MCF 10A (cell line): ENCODE data around the gene CD9. TPM values are rescaled to one million over a fixed set of nuclear protein-coding genes. Genes with fewer than 3 reads are reported as not detected.

Experiments used
- BruUV-seq: library from RNA; stranded (reverse); fragments of 400-500 nt; replicated peaks from 2 replicates; lab custom pipeline; 2021; lab: Mats Ljungman, UMichigan
- CTCF ChIA-PET: fragments of 300-600 bp; sonication (Branson Sonifier 250); formaldehyde crosslinking; extraction: SDS; loops from one replicate; lab custom pipeline; 2021; ENCODE audit warnings: antibody characterized with exemption, inconsistent platforms; lab: Yijun Ruan, JAX
- POLR2A ChIA-PET: fragments of 300-600, 350-650 bp; sonication (Branson Sonifier 250); formaldehyde crosslinking; extraction: SDS; loops from one replicate; lab custom pipeline; 2020; ENCODE audit warnings: antibody characterized with exemption, inconsistent platforms; lab: Yijun Ruan, JAX
- DNase-seq: peaks from one replicate; pipeline ENCODE4 v3.0.0-alpha.2; 2018; ENCODE audit not compliant: unreplicated experiment
- H3K27ac Mint-ChIP-seq: one replicate; pipeline ENCODE4 v1.8.0; 2022; ENCODE audit warnings: mild to moderate bottlenecking, low read depth, mixed read lengths; ENCODE audit not compliant: unreplicated experiment
- H3K27me3 Mint-ChIP-seq: one replicate; pipeline ENCODE4 v1.8.0; 2022; ENCODE audit warnings: mixed read lengths; ENCODE audit not compliant: insufficient read depth, unreplicated experiment
- H3K36me3 Mint-ChIP-seq: one replicate; pipeline ENCODE4 v1.8.0; 2022; ENCODE audit warnings: mild to moderate bottlenecking, moderate library complexity, mixed read lengths; ENCODE audit not compliant: insufficient read depth, unreplicated experiment
- H3K4me1 Mint-ChIP-seq: one replicate; pipeline ENCODE4 v1.8.0; 2022; ENCODE audit warnings: mixed read lengths; ENCODE audit not compliant: insufficient read depth, unreplicated experiment
- H3K4me3 Mint-ChIP-seq: one replicate; pipeline ENCODE4 v1.8.0; 2022; ENCODE audit warnings: mild to moderate bottlenecking, moderate library complexity, mixed read lengths; ENCODE audit not compliant: unreplicated experiment
- H3K9me3 Mint-ChIP-seq: one replicate; pipeline ENCODE4 v1.8.0; 2022; ENCODE audit warnings: mixed read lengths; ENCODE audit not compliant: unreplicated experiment
- CTCF ChIP-seq: fragments of 200-600 bp; IDR thresholded peaks from one replicate; pipeline ENCODE4 v1.8.0; 2022; ENCODE audit warnings: antibody characterized with exemption, mild to moderate bottlenecking; ENCODE audit not compliant: unreplicated experiment
- intact Hi-C: fragments of 100-400 bp; cut with micrococcal nuclease; formaldehyde crosslinking; loops from 2 replicates; pipeline ENCODE4 v1.14.1; 2022
- total RNA-seq: library from RNA; stranded (reverse); gene quantifications from 2 replicates; pipeline ENCODE4 v1.2.3, GENCODE V29; 2022

Gene CD9
- total RNA-seq, 1 experiment from 2014 or later: 31.1 TPM

DNA sequence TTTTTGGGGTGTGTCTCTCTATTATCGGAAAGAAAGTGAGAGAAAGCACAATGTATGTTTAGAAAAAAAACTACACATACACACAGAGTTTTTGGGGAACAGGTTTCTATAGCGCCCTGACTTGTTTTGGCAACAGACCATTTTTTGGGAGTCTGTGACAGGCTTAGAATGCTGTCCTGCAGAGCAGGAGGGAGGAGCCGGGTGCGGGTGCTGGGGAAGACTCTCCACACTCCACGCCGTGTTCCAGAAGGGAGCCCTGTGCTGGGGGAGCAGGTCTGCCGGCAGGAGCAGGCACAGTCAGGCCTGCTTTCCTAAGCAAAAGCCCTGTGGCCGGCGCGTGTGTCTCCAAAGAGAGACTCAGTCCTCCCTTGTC, 26.5 kb downstream of the CD9 start:
- CTCF ChIA-PET: interaction anchor here (0.7 to 20.5 kb wide), 6 partner anchors 12 to 611 kb away, joined by 3 to 290 read pairs (median 6); no protein-coding TSS in a partner anchor
- H3K4me1 Mint-ChIP-seq: peaks cover 57% of the 10 kb centered on the region
- peaks cover 28% of the 10 kb centered on the region for H3K36me3 Mint-ChIP-seq

GRCh38 chr12:6228535-6229223, 28.5 kb downstream of the CD9 start:
- ChIA-PET CTCF (interaction anchor here (0.6 to 20.5 kb wide), 12 partner anchors 9 to 331 kb away, joined by 3 to 290 read pairs (median 8); no protein-coding TSS in a partner anchor), POLR2A (interaction anchor here (0.6 to 21.3 kb wide), 18 partner anchors 8 to 155 kb away, joined by 3 to 480 read pairs (median 5); partner anchors contain the start of genes CD9, LTBR and SCNN1A)
- Mint-ChIP-seq H3K36me3 (peaks cover 34% of the 10 kb centered on the region), H3K27me3 (no peaks in the 10 kb centered on the region), H3K4me1 (peaks cover 53% of the 10 kb centered on the region), H3K4me3 (peak overlapping the region; percentile 12), H3K9me3 (no peaks in the 10 kb centered on the region), H3K27ac (peak overlapping the region; percentile 98)
- intact Hi-C loops: loop anchor here (5.0 kb wide), 1 partner anchor 44 kb away; no protein-coding TSS in a partner anchor
- peak; percentile 37 for DNase-seq
- BruUV-seq: no TSS peak
- no peak for TF ChIP-seq CTCF

More for the DNA sequence above, 26.5 kb downstream of the CD9 start:
- DNase-seq: no peak
- POLR2A ChIA-PET: interaction anchor here (0.6 to 21.3 kb wide), 19 partner anchors 11 to 149 kb away, joined by 3 to 480 read pairs (median 4); partner anchors contain the start of gene CD9
- TSS peak; percentile 47 for BruUV-seq
- Mint-ChIP-seq H3K4me3 (peak overlapping the region; percentile 73), H3K27me3 (no peaks in the 10 kb centered on the region), H3K9me3 (no peaks in the 10 kb centered on the region), H3K27ac (peak overlapping the region; percentile 99)
- intact Hi-C loops: loop anchor here (5.0 kb wide), 1 partner anchor 46 kb away; no protein-coding TSS in a partner anchor
- TF ChIP-seq CTCF: no peak

GRCh38 chr12:6229224-6230218, 29.3 kb downstream of the CD9 start:
- H3K27ac Mint-ChIP-seq: peak overlapping the region; percentile 98
- DNase-seq: peak; percentile 78
- intact Hi-C loops: loop anchor here (5.0 kb wide), 2 partner anchors 32 to 43 kb away; no protein-coding TSS in a partner anchor
- ChIA-PET CTCF (interaction anchor here (0.6 to 20.5 kb wide), 18 partner anchors 9 to 912 kb away, joined by 3 to 290 read pairs (median 6); no protein-coding TSS in a partner anchor), POLR2A (interaction anchor here (0.6 to 21.3 kb wide), 22 partner anchors 9 to 154 kb away, joined by 3 to 480 read pairs (median 5); partner anchors contain the start of genes CD9, LTBR and SCNN1A)
- H3K27me3 Mint-ChIP-seq: no peaks in the 10 kb centered on the region
- no TSS peak for BruUV-seq
- peaks cover 47% of the 10 kb centered on the region for H3K4me1 Mint-ChIP-seq
- H3K36me3 Mint-ChIP-seq: peaks cover 36% of the 10 kb centered on the region
- no peak for TF ChIP-seq CTCF
- H3K4me3 Mint-ChIP-seq: peak overlapping the region; percentile 12
- H3K9me3 Mint-ChIP-seq: no peaks in the 10 kb centered on the region
